Peyer's patch (tissue), 4 donors: ENCODE results near the gene ZNF391.

ENCODE experiments used
- POLR2A ChIP-seq, 2 donors: fragments of 450-650 bp; IDR thresholded peaks; one replicate each; pipeline ENCODE4 v1.5.1; 2017; ENCODE audit warnings: antibody characterized with exemption in 2 of 2, mild to moderate bottlenecking in 2 of 2, moderate library complexity in 2 of 2
- TF ChIP-seq, protein P1 (sequence below), 6 experiments: fragments of 450-650 bp in 4 of 6; fragments of 200-600 bp in 2 of 6; sonication (generic) in 1 of 6; IDR thresholded peaks; one replicate each; pipeline ENCODE4 v1.5.1; 2017 to 2019; ENCODE audit warnings: antibody characterized with exemption in 6 of 6, mild to moderate bottlenecking in 3 of 6, moderate library complexity in 1 of 6

DNA sequence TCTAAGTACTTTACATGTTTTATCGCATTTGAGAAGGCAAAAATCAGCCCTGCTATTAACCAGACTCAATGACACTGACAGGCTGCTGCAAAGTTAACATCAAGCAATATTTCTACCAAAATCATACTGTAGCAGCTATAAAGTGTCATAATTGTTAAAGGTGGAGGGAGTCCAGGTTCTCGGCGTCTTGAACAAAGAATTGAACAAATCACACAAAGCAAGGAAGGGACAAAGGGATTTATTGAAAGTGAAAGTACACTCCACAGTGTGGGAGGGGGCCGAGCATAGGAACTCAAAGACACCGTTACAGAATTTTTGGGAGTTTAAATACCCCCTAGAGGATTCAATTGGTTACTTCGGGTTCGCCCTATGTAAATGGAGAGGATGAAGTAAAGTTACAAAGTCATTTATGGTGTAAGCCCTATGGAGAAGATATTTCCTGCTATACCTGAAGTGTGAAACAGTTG is 12.9 kb upstream of the ZNF391 start:
- TF ChIP-seq, protein P1, sequence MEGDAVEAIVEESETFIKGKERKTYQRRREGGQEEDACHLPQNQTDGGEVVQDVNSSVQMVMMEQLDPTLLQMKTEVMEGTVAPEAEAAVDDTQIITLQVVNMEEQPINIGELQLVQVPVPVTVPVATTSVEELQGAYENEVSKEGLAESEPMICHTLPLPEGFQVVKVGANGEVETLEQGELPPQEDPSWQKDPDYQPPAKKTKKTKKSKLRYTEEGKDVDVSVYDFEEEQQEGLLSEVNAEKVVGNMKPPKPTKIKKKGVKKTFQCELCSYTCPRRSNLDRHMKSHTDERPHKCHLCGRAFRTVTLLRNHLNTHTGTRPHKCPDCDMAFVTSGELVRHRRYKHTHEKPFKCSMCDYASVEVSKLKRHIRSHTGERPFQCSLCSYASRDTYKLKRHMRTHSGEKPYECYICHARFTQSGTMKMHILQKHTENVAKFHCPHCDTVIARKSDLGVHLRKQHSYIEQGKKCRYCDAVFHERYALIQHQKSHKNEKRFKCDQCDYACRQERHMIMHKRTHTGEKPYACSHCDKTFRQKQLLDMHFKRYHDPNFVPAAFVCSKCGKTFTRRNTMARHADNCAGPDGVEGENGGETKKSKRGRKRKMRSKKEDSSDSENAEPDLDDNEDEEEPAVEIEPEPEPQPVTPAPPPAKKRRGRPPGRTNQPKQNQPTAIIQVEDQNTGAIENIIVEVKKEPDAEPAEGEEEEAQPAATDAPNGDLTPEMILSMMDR (IDR thresholded peaks at IDR 0.05) = no peak
- TF ChIP-seq POLR2A (IDR thresholded peaks at IDR 0.05) = no peak
